Stimulated activated CD4-positive, alpha-beta T cell treated with anti-CD3 and anti-CD28 coated beads, Interleukin-1b, Interleukin-23, amount 100 ng/mL, for 4 hours (primary cell): ENCODE measurements around the gene SP3.

Experiments used
- DNase-seq, 2 donors: peaks; one replicate each; pipeline ENCODE4 v3.0.0-alpha.2; 2020; ENCODE audit warnings: low read depth in 2 of 2

The SP3 gene

GRCh38 chr2:173942861-173943523 is 22.2 kb downstream of the SP3 start:
- DNase-seq, result no peak

GRCh38 chr2:173941567-173941966 is 23.6 kb downstream of the SP3 start:
- no peak for DNase-seq

- no peak for DNase-seq
These were observed 24.8 kb downstream of the SP3 start for GRCh38 chr2:173940208-173941020.

- no peak for DNase-seq
These were observed 26.3 kb downstream of the SP3 start for GRCh38 chr2:173938700-173939384.

GRCh38 chr2:173935305-173935704 is 29.9 kb downstream of the SP3 start:
- DNase-seq, result no peak

GRCh38 chr2:173934895-173935294 is 30.3 kb downstream of the SP3 start:
- DNase-seq, result no peak

GRCh38 chr2:173931751-173932150 is 33.4 kb downstream of the SP3 start:
- no peak for DNase-seq

- DNase-seq, result no peak
These were observed 35.7 kb downstream of the SP3 start for GRCh38 chr2:173929441-173929840.

- no peak for DNase-seq
These were observed 38.3 kb downstream of the SP3 start for GRCh38 chr2:173926875-173927274.

- DNase-seq, result no peak
These were observed 40.9 kb downstream of the SP3 start for GRCh38 chr2:173924285-173924684.

GRCh38 chr2:173922760-173923159 is 42.4 kb downstream of the SP3 start:
- no peak for DNase-seq

GRCh38 chr2:173922068-173922467 is 43.1 kb downstream of the SP3 start:
- no peak for DNase-seq

- DNase-seq, result no peak
These were observed 50.9 kb downstream of the SP3 start for GRCh38 chr2:173914055-173914927.

- DNase-seq, result no peak
These were observed 55.3 kb downstream of the SP3 start for GRCh38 chr2:173909846-173910245.

- no peak for DNase-seq
These were observed 58.5 kb downstream of the SP3 start for GRCh38 chr2:173906626-173907025.

GRCh38 chr2:173903601-173904394 is 61.4 kb downstream of the SP3 start:
- DNase-seq, result no peak

GRCh38 chr2:173898996-173899395 is 66.2 kb downstream of the SP3 start:
- DNase-seq, result no peak

GRCh38 chr2:173898178-173898668 is 67.0 kb downstream of the SP3 start:
- DNase-seq, result no peak

GRCh38 chr2:173896755-173897154 is 68.4 kb downstream of the SP3 start:
- DNase-seq, result no peak

- no peak for DNase-seq
These were observed 72.8 kb downstream of the SP3 start for GRCh38 chr2:173892341-173892740.
